ENCODE measurements around the gene MMP2.

The MMP2 gene

GRCh38 chr16:55452996-55453395 is 26.0 kb upstream of the MMP2 start:
- Histone ChIP-seq H3K36me3 (ENCODE audit: low read length) (no peaks in the 10 kb centered on the region), H3K27ac (ENCODE audit: low read depth, low read length) (no peak overlapping the region), H3K27me3 (ENCODE audit: low read length) (no peaks in the 10 kb centered on the region), H2AFZ (ENCODE audit: low read depth, low read length, severe bottlenecking) (no peak overlapping the region), H3K9ac (ENCODE audit: low read length) (no peak overlapping the region), H3F3A (ENCODE audit: insufficient read depth) (no peaks in the 10 kb centered on the region), H3K79me2 (ENCODE audit: insufficient read depth, low read length) (no peaks in the 10 kb centered on the region), H3K9me3 (ENCODE audit: insufficient read depth, low read length) (no peaks in the 10 kb centered on the region), H3K4me2 (ENCODE audit: low read depth, low read length, poor library complexity, severe bottlenecking) (no peak overlapping the region), H4K20me1 (ENCODE audit: low read depth, low read length) (no peaks in the 10 kb centered on the region), H3K9me2 (replicated peaks; ENCODE audit: insufficient read depth, low read length) (no peaks in the 10 kb centered on the region), H3K4me3 (ENCODE audit: insufficient read depth, low read length, poor library complexity, severe bottlenecking) (no peak overlapping the region)
- TF ChIP-seq EZH2phosphoT487 (conservative IDR thresholded peaks at IDR 0.05; ENCODE audit: low read length) (no peak), CTCF (IDR thresholded peaks at IDR 0.05; ENCODE audit: insufficient read depth, low read length, poor library complexity, severe bottlenecking) (no peak)

- TF ChIP-seq CTCF (IDR thresholded peaks at IDR 0.05; ENCODE audit: insufficient read depth, low read length, poor library complexity, severe bottlenecking) = no peak
- no peak for TF ChIP-seq EZH2phosphoT487 (conservative IDR thresholded peaks at IDR 0.05; ENCODE audit: low read length)
- H4K20me1 ChIP-seq (ENCODE audit: low read depth, low read length) = no peaks in the 10 kb centered on the region
These were observed 25.1 kb upstream of the MMP2 start for GRCh38 chr16:55453909-55454308.

GRCh38 chr16:55454861-55455260 is 24.1 kb upstream of the MMP2 start:
- H3K27ac ChIP-seq (ENCODE audit: low read depth, low read length) = no peak overlapping the region
- TF ChIP-seq CTCF (IDR thresholded peaks at IDR 0.05; ENCODE audit: insufficient read depth, low read length, poor library complexity, severe bottlenecking) (no peak), EZH2phosphoT487 (conservative IDR thresholded peaks at IDR 0.05; ENCODE audit: low read length) (no peak)
- no peaks in the 10 kb centered on the region for H3K9me3 ChIP-seq (ENCODE audit: insufficient read depth, low read length)
- no peaks in the 10 kb centered on the region for H3K9me2 ChIP-seq (replicated peaks; ENCODE audit: insufficient read depth, low read length)
- H3K27me3 ChIP-seq (ENCODE audit: low read length) = no peaks in the 10 kb centered on the region
- H3K4me3 ChIP-seq (ENCODE audit: insufficient read depth, low read length, poor library complexity, severe bottlenecking) = no peak overlapping the region
- H3K4me2 ChIP-seq (ENCODE audit: low read depth, low read length, poor library complexity, severe bottlenecking) = no peak overlapping the region
- no peaks in the 10 kb centered on the region for H3F3A ChIP-seq (ENCODE audit: insufficient read depth)
- H2AFZ ChIP-seq (ENCODE audit: low read depth, low read length, severe bottlenecking) = no peak overlapping the region
- H3K9ac ChIP-seq (ENCODE audit: low read length) = no peak overlapping the region
- no peaks in the 10 kb centered on the region for H3K36me3 ChIP-seq (ENCODE audit: low read length)
- no peaks in the 10 kb centered on the region for H4K20me1 ChIP-seq (ENCODE audit: low read depth, low read length)
- H3K79me2 ChIP-seq (ENCODE audit: insufficient read depth, low read length) = no peaks in the 10 kb centered on the region

More at GRCh38 chr16:55453909-55454308, 25.1 kb upstream of the MMP2 start:
- Histone ChIP-seq H3K27me3 (ENCODE audit: low read length) (no peaks in the 10 kb centered on the region), H3K79me2 (ENCODE audit: insufficient read depth, low read length) (no peaks in the 10 kb centered on the region), H3K9ac (ENCODE audit: low read length) (no peak overlapping the region), H3K4me3 (ENCODE audit: insufficient read depth, low read length, poor library complexity, severe bottlenecking) (no peak overlapping the region), H3K36me3 (ENCODE audit: low read length) (no peaks in the 10 kb centered on the region), H3F3A (ENCODE audit: insufficient read depth) (no peaks in the 10 kb centered on the region), H3K27ac (ENCODE audit: low read depth, low read length) (no peak overlapping the region), H2AFZ (ENCODE audit: low read depth, low read length, severe bottlenecking) (no peak overlapping the region), H3K9me3 (ENCODE audit: insufficient read depth, low read length) (no peaks in the 10 kb centered on the region), H3K4me2 (ENCODE audit: low read depth, low read length, poor library complexity, severe bottlenecking) (no peak overlapping the region), H3K9me2 (replicated peaks; ENCODE audit: insufficient read depth, low read length) (no peaks in the 10 kb centered on the region)
